K562 (cell line): Measurements from ENCODE around the gene LRRC71. TPM values are rescaled to one million over a fixed set of nuclear protein-coding genes. Genes with fewer than 3 reads are reported as not detected.

ENCODE experiments used
- ASH1L ChIP-seq: fragments of 450-650 bp; IDR thresholded peaks from 2 replicates; pipeline ENCODE4 v1.6.1; 2018; ENCODE audit warnings: borderline replicate concordance, mild to moderate bottlenecking, low read depth; ENCODE audit not compliant: partially characterized antibody
- CBX3 ChIP-seq, 2 experiments: IDR thresholded peaks; 1 replicate in 1 of 2; 2 replicates in 1 of 2; pipeline ENCODE4 v1.6.1; 2012; ENCODE audit warnings: inconsistent platforms in 2 of 2, low read length in 2 of 2, borderline replicate concordance in 1 of 2, control low read depth in 1 of 2
- CTBP1 ChIP-seq: fragments of 450-650 bp; IDR thresholded peaks from 2 replicates; pipeline ENCODE4 v1.6.1; 2016; ENCODE audit warnings: borderline replicate concordance
- E2F3 ChIP-seq: fragments of 250-450 bp; sonication (Bioruptor Pico); IDR thresholded peaks from 2 replicates; pipeline ENCODE4 v1.4.0; 2020; ENCODE audit warnings: mild to moderate bottlenecking
- ESRRB ChIP-seq: fragments of 250-450 bp; sonication (Bioruptor Pico); IDR thresholded peaks from 2 replicates; pipeline ENCODE4 v1.5.0; 2020; ENCODE audit warnings: mild to moderate bottlenecking, moderate library complexity, borderline replicate concordance
- HDAC3 ChIP-seq: fragments of 450-650 bp; IDR thresholded peaks from 2 replicates; pipeline ENCODE4 v1.6.1; 2018; ENCODE audit warnings: borderline replicate concordance, mild to moderate bottlenecking, moderate library complexity; ENCODE audit not compliant: partially characterized antibody
- HOXB6 ChIP-seq: fragments of 250-450 bp; sonication (Bioruptor Pico); IDR thresholded peaks from 2 replicates; pipeline ENCODE4 v1.5.1; 2022; ENCODE audit warnings: mild to moderate bottlenecking, borderline replicate concordance
- JUNB ChIP-seq: fragments of 450-650 bp; formaldehyde crosslinking; conservative IDR thresholded peaks from 2 replicates; pipeline ENCODE4 v1.4.0; 2020; ENCODE audit warnings: mild to moderate bottlenecking
- JUND ChIP-seq, 2 experiments: IDR thresholded peaks; 2 replicates in 1 of 2; 3 replicates in 1 of 2; pipeline ENCODE4 v1.6.1; 2011; ENCODE audit warnings: borderline replicate concordance in 2 of 2, low read depth in 2 of 2, low read length in 2 of 2, improper control_type of control experiment in 1 of 2, missing biosample characterization in 1 of 2, missing genetic modification characterization in 1 of 2, missing genetic modification reagents in 1 of 2
- KAT2B ChIP-seq: IDR thresholded peaks from one replicate; pipeline ENCODE4 v1.6.1; 2012; ENCODE audit warnings: low read depth, mild to moderate bottlenecking, control low read depth, inconsistent platforms, low read length, moderate library complexity
- KAT7 ChIP-seq: sonication (generic); formaldehyde crosslinking; IDR thresholded peaks from 2 replicates; pipeline ENCODE4 v1.8.0; 2022; ENCODE audit warnings: missing genetic modification reagents, mild to moderate bottlenecking, borderline replicate concordance
- KDM2B ChIP-seq: fragments of 250-450 bp; sonication (Bioruptor Pico); IDR thresholded peaks from 2 replicates; pipeline ENCODE4 v1.8.0; 2021; ENCODE audit warnings: mild to moderate bottlenecking, moderate library complexity
- MTF1 ChIP-seq: fragments of 250-450 bp; sonication (Bioruptor Pico); IDR thresholded peaks from 2 replicates; pipeline ENCODE4 v1.9.0; 2021; ENCODE audit warnings: moderate library complexity, mild to moderate bottlenecking, inconsistent platforms, borderline replicate concordance
- NCOA1 ChIP-seq: fragments of 450-650 bp; IDR thresholded peaks from 2 replicates; pipeline ENCODE4 v1.6.1; 2016; ENCODE audit warnings: low read depth
- NR4A1 ChIP-seq, 2 experiments: fragments of 250-450 bp in 1 of 2; fragments of 450-650 bp in 1 of 2; sonication (Bioruptor Pico) in 1 of 2; IDR thresholded peaks; 2 replicates each; pipeline versions ENCODE4 v1.4.0 to v1.6.1; 2016 to 2020; ENCODE audit warnings: mild to moderate bottlenecking in 2 of 2, missing compliant biosample characterization in 1 of 2, missing genetic modification characterization in 1 of 2, moderate library complexity in 1 of 2
- PHF21A ChIP-seq: fragments of 450-650 bp; IDR thresholded peaks from 2 replicates; pipeline ENCODE4 v1.6.1; 2017; ENCODE audit warnings: low read depth, borderline replicate concordance
- PHF8 ChIP-seq: fragments of 200-600 bp; sonication (generic); IDR thresholded peaks from 2 replicates; pipeline ENCODE4 v1.6.1; 2012; ENCODE audit warnings: mixed run types, mild to moderate bottlenecking, inconsistent platforms, low read length, moderate library complexity, borderline replicate concordance
- POLR2B ChIP-seq: fragments of 450-650 bp; IDR thresholded peaks from 2 replicates; pipeline ENCODE4 v1.6.1; 2018; ENCODE audit warnings: low read depth; ENCODE audit not compliant: partially characterized antibody
- RAD21 ChIP-seq, 2 experiments: fragments of 250-450 bp in 1 of 2; fragments of 450-650 bp in 1 of 2; sonication (Bioruptor Pico) in 1 of 2; formaldehyde crosslinking in 1 of 2; IDR thresholded peaks in 1 of 2; conservative IDR thresholded peaks in 1 of 2; 2 replicates each; pipeline versions ENCODE4 v1.4.0 to v1.8.0; 2020 to 2022; ENCODE audit warnings: mild to moderate bottlenecking in 2 of 2, moderate library complexity in 1 of 2
- RBM39 ChIP-seq: fragments of 200-400 bp; formaldehyde crosslinking; optimal IDR thresholded peaks from 2 replicates; pipeline ENCODE3; 2018; ENCODE audit warnings: low read depth, low read length
- SP1 ChIP-seq: sonication (generic); formaldehyde crosslinking; IDR thresholded peaks from 2 replicates; pipeline ENCODE4 v1.8.1; 2022; ENCODE audit warnings: mild to moderate bottlenecking, missing genetic modification reagents
- TAF15 ChIP-seq: fragments of 200-400 bp; formaldehyde crosslinking; IDR thresholded peaks from 2 replicates; pipeline ENCODE4 v1.6.1; 2017; ENCODE audit warnings: mild to moderate bottlenecking, low read depth, low read length, moderate library complexity
- TFAM ChIP-seq: fragments of 250-450 bp; sonication (Bioruptor Pico); conservative IDR thresholded peaks from 2 replicates; pipeline ENCODE4 v1.5.0; 2021; ENCODE audit warnings: mild to moderate bottlenecking, moderate library complexity
- ZBTB7A ChIP-seq: IDR thresholded peaks from 2 replicates; pipeline ENCODE4 v1.6.1; 2011; ENCODE audit warnings: low read depth, mild to moderate bottlenecking, low read length, moderate library complexity, borderline replicate concordance; ENCODE audit not compliant: control insufficient read depth
- ZKSCAN3 ChIP-seq: fragments of 250-450 bp; sonication (Bioruptor Pico); IDR thresholded peaks from 2 replicates; pipeline ENCODE4 v1.4.0; 2020
- polyA plus RNA-seq, 8 experiments: library from polyadenylated mRNA; depleted of rRNA in 4 of 8; stranded (reverse) in 5 of 8; unstranded in 3 of 8; fragments of >200 nt; fragmentation: Nextera tagmentation in 2 of 8; fragmentation: Illumina TruSeq in 1 of 8; extraction: Ambion mirVana in 2 of 8; extraction: Trizol in 1 of 8; gene quantifications; 2 replicates each; pipeline versions ENCODE4 v1.2.1 to v1.2.3, GENCODE V29; 2011 to 2014; ENCODE audit warnings: inconsistent platforms in 1 of 8, missing spikeins in 1 of 8
- total RNA-seq, 7 experiments: library from RNA; depleted of rRNA in 6 of 7; stranded (reverse); fragments of >200 nt in 6 of 7; fragmentation: Illumina TruSeq in 2 of 7; extraction: Trizol in 2 of 7; gene quantifications; 2 replicates each; pipeline versions ENCODE4 v1.2.1 to v1.2.3, GENCODE V29; 2011 to 2021; ENCODE audit warnings: low replicate concordance in 1 of 7
- TF ChIP-seq, protein P1 (sequence below): sonication (generic); formaldehyde crosslinking; IDR thresholded peaks from 2 replicates; pipeline ENCODE4 v1.9.0; 2022; ENCODE audit warnings: mild to moderate bottlenecking, missing genetic modification reagents
- TF ChIP-seq, protein P2 (sequence below): fragments of 250-450 bp; sonication (Bioruptor Pico); IDR thresholded peaks from 2 replicates; pipeline ENCODE4 v1.8.0; 2022; ENCODE audit warnings: inconsistent platforms, mild to moderate bottlenecking, moderate library complexity, borderline replicate concordance

LRRC71 gene
- total and polyA plus RNA-seq, 9 of the 15 experiments (the other 6 are each of a cell fraction or from before 2014, with no cell fraction given), result 0.06 to 1.2 (median 0.51) TPM; not detected in 1

- TF ChIP-seq, protein P1, sequence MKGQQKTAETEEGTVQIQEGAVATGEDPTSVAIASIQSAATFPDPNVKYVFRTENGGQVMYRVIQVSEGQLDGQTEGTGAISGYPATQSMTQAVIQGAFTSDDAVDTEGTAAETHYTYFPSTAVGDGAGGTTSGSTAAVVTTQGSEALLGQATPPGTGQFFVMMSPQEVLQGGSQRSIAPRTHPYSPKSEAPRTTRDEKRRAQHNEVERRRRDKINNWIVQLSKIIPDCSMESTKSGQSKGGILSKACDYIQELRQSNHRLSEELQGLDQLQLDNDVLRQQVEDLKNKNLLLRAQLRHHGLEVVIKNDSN (CRISPR knock-in tag), result peak; percentile 42; the same call in 1 of the 2 replicates
- peak in 1 of 2 experiments; percentile 46; a peak in 1 of 3 replicates for TF ChIP-seq CBX3 (IDR thresholded peaks at IDR 0.05; ENCODE audit: borderline replicate concordance in 1 of 2, low read length in 2 of 2)
- TF ChIP-seq JUNB, result no peak
- peak; percentile 49 to 64 for TF ChIP-seq RAD21 (CRISPR knock-in tag; conservative IDR thresholded peaks at IDR 0.05 in 1 of 2, IDR thresholded peaks at IDR 0.05 in 1 of 2)
- TF ChIP-seq JUND (IDR thresholded peaks at IDR 0.05; ENCODE audit: borderline replicate concordance, low read depth, low read length), result 0 out of 2 replicates have a peak, but pooled peaks have one; percentile 4
- no peak for TF ChIP-seq JUND (tag; IDR thresholded peaks at IDR 0.05; ENCODE audit: borderline replicate concordance, low read depth, low read length)
- TF ChIP-seq, protein P2, sequence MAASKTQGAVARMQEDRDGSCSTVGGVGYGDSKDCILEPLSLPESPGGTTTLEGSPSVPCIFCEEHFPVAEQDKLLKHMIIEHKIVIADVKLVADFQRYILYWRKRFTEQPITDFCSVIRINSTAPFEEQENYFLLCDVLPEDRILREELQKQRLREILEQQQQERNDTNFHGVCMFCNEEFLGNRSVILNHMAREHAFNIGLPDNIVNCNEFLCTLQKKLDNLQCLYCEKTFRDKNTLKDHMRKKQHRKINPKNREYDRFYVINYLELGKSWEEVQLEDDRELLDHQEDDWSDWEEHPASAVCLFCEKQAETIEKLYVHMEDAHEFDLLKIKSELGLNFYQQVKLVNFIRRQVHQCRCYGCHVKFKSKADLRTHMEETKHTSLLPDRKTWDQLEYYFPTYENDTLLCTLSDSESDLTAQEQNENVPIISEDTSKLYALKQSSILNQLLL, result no peak
- TF ChIP-seq KDM2B, result no peak
- no peak for TF ChIP-seq HDAC3
- TF ChIP-seq PHF8, result no peak
- no peak for TF ChIP-seq HOXB6 (CRISPR knock-in tag)
- peak; percentile 68; the same call in 1 of the 2 replicates for TF ChIP-seq KAT7
- no peak for TF ChIP-seq ESRRB (CRISPR knock-in tag)
- TF ChIP-seq NR4A1 (CRISPR knock-in tag; IDR thresholded peaks at IDR 0.05), result no peak
- no peak for TF ChIP-seq NR4A1 (tag; IDR thresholded peaks at IDR 0.05)
- no peak for TF ChIP-seq NCOA1
- no peak for TF ChIP-seq KAT2B
- no peak for TF ChIP-seq ASH1L
- TF ChIP-seq POLR2B, result no peak
- TF ChIP-seq ZBTB7A, result peak; percentile 93
- TF ChIP-seq RBM39, result no peak
- no peak for TF ChIP-seq E2F3 (CRISPR knock-in tag)
- TF ChIP-seq MTF1 (CRISPR knock-in tag), result no peak
- no peak for TF ChIP-seq PHF21A
- TF ChIP-seq ZKSCAN3 (CRISPR knock-in tag), result no peak
- 0 out of 2 replicates have a peak, but pooled peaks have one; percentile 29 for TF ChIP-seq CTBP1
- TF ChIP-seq SP1 (CRISPR knock-in tag), result peak; percentile 52; the same call in 1 of the 2 replicates
- no peak for TF ChIP-seq TAF15
- TF ChIP-seq TFAM (CRISPR knock-in tag), result no peak
Measured at GRCh38 chr1:156910309-156910782, 10.1 kb upstream of the LRRC71 start (continued).
